Stimulated activated CD4-positive, alpha-beta T cell treated with anti-CD3 and anti-CD28 coated beads, Interleukin-4, amount 100 ng/mL, for 48 hours (primary cell): ENCODE results near the gene C21orf91.
"Not testable (repeated sequence)": the region's sequence is repeated elsewhere in the genome, so short reads cannot be mapped to it uniquely, and the experiment has no call there.

Source experiments
- DNase-seq, 2 donors: peaks; one replicate each; pipeline ENCODE4 v3.0.0-alpha.2; 2020; ENCODE audit warnings: low read depth in 2 of 2

C21orf91 gene

GRCh38 chr21:17779496-17779895 lies 39.7 kb downstream of the C21orf91 start:
- DNase-seq = no peak

DNA sequence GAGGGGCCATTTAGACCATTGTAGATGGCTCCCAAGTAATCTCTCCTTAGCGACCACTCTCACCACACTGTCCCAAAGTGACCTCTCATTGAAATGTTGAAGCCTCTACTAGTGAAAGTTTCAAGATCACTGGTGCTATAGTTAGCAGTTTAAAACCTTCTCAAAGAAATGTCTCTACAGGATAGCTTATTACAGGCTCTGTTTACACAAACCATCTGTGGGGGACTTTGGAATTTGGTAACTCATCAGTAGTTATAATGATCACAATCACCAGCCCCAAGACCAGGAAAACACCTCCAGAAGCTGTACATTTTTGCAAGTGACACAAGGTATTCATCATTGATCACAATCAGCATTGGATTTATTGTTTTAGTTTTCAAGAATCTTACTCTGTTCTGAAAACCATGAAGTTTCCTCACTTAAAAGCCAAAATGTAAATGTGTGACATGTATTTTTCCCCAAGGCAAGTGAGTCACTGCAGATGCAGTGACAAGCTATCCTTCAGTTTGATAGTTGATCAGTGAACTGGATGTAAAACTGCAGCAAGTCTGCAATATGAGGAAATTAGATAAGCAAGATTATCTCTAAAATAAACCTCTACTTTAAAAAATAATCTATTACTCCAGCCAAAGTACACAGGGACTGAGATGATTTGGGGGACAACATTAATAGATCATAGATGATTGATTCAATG lies 41.9 kb downstream of the C21orf91 start:
- no peak for DNase-seq

DNA sequence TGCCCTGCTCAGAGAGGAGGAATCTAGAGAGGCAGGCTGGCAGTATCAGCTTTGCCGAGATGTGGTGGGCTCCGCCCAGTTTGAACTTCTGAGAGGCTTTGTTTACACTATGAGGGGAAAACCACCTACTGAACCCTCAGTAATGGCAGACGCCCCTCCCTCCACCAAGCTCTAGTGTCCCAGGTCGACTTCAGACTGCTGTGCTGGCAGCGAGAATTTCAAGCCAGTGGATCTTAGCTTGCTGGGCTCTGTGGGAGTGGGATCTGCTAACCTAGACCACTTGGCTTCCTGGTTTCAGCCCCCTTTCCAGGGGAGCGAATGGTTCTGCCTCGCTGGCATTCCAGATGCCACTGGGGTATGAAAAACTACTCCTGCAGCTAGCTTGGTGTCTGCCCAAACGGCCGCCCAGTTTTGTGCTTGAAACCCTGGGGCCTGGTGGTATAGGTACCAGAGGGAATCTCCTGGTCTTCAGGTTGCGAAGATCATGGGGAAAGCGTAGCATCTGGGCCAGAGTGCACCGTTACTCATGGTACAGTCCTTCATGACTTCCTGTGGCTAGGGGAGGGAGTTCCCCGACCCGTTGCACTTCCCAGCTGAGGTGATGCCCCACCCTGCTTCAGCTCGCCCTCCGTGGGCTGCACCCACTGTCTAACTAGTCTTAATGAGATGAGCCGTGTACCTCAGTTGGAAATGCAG lies 43.6 kb downstream of the C21orf91 start:
- peak in 1 of 2 donors; percentile 32 for DNase-seq

- not testable (repeated sequence) for DNase-seq
These were observed 44.1 kb downstream of the C21orf91 start for GRCh38 chr21:17775021-17775420.

DNA sequence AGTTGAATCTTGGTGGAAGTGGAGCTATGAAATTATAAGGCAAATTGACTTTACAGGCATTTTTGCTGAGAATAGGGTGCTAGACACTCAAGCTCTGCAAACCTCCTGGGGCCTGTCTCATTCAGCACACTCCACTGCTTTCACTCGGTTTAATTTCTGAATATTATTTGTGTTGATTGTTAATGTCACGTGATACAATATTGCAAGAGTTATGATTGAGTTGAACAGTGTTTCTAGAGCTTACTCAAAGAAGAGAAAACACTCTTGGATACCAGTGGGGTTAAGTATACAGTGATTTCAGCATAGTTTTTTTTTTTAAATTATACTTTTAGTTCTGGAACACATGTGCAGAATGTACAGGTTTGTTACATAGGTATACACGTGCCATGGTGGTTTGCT lies 49.7 kb downstream of the C21orf91 start:
- DNase-seq = no peak

DNA sequence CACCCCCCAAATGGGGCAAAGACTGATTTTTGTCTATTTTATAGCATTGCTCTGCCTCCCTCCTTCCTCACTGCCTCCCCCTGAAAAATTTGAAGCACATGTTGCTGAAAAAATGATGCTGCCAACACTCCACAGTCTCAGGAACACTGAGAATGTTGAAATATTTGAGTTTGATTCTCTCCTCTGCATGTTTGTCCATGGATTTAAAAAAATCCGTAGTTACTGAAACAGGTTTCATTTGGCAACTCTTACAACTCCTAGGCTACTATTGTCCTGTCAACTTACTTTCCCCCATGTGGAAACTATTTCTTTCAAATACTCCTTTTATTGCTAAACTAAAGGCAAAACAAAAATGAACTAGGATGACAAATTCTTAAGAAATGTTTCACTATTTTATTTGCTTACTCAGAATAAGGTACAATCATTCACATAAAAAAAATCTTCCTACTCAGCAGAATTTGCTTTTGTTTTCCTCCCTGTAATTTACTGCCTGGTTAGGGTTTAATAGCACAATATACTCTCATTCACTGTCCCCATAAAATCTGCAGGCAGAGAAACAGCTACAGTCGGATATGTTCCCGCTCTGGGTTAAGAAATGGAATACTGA lies 50.2 kb downstream of the C21orf91 start:
- no peak for DNase-seq

DNA sequence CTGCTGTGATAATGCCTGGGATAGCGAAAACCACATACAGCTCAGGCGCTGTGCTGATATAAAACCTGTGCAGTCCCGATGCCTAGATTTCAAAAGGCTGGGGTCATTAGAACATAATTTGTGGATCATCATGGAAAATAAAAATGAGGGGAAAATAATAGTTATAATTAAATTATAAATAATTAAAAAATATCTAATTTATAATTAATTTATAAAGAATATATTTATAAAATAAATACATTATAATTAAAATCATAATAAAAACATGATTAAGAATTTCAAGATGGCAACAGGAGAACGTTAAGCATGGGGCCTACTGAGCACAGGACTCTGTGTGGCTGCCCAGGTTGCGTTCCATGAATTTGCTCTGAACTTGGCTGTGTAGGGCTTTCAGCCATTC lies 53.9 kb downstream of the C21orf91 start:
- DNase-seq = no peak

- DNase-seq = no peak
These were observed 55.7 kb downstream of the C21orf91 start for GRCh38 chr21:17763288-17764037.

DNA sequence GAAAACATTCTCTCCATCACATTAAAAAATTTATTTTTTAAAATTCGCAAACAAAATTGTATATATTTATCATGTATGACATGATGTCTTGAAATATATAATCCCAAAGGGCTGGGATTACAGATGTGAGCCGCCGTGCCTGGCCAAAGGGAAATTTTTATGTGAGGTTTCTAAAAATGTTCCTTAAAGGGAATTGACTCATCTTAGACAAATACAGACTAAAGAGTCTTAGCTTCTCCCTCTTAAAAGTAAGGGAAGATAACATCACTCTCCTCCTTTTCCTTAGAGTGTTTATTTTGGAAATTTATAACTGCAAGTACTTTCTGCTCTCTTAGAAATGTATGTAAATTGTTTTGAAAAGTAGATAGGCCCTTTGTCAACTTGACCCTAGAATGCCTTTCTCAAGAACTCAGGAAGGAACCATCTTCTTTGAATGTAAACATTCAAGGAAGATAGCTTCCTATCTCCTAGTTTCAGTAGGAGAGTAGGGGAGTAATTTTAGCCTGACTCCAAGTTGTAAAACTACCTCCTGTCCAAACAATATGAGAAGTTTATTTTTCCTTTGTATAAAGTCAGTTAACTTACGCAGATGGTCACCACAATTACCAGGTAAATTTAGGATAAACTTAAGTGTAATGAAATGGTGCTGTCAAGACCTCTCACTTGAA lies 59.5 kb downstream of the C21orf91 start:
- DNase-seq = no peak

- DNase-seq = no peak
These were observed 60.5 kb downstream of the C21orf91 start for GRCh38 chr21:17758683-17759082.

DNA sequence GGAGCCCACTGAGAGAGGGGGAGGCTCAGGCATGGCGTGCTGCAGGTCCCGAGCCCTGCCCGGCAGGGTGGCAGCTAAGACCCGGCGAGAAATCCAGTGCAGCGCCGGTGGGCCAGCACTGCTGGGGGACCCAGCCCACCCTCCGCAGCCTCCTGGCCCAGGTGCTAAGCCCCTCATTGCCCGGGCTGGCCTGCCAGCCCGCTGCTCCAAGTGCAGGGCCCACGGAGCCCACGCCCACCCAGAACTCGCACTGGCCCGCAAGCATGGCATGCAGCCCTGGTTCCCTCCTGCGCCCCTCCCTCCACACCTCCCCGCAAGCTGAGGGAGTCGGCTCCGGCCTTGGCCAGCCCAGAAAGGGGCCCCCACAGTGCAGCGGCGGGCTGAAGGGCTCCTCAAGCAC lies 61.5 kb downstream of the C21orf91 start:
- DNase-seq = no peak

- no peak for DNase-seq
These were observed 65.4 kb downstream of the C21orf91 start for GRCh38 chr21:17753736-17754135.

DNA sequence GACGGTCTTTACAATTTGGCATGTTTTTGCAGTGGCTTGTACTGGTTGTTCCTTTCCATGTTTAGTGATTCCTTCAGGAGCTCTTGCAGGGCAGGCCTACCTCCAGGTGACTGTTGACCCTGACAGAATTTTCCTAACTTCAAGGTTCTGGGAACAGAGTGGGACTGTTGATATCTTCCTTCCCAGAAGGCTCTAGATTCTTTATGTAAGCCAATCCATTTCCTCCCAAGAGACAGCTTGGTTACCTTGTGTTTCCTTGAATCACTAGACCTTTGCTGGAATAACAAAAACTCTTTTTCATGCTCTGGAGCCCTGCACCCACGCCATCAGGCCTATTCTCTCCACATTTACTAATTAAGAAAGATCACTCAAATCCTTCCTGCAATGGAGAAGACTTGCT lies 67.0 kb downstream of the C21orf91 start:
- no peak for DNase-seq

DNA sequence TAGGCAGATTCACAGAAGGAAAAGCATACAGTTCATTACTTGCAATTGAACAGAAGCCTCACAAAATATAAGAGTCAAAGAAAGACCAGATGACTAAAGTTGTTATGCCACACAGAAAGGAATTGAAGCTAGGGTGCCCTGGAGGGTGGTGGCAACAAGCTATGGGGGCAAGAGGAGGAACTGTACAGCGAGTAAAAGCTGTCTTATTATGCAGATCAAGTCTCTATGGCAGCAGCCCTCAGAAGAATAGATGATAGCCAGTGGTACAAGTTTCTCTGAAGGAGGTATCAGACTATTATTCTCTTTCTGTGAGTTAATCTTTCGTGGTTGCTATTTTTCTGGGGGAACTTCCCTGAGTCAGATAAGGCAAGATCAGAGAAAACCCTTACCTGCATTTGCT lies 72.2 kb downstream of the C21orf91 start:
- DNase-seq = no peak

- no peak for DNase-seq
These were observed 74.1 kb downstream of the C21orf91 start for GRCh38 chr21:17745086-17745485.

DNA sequence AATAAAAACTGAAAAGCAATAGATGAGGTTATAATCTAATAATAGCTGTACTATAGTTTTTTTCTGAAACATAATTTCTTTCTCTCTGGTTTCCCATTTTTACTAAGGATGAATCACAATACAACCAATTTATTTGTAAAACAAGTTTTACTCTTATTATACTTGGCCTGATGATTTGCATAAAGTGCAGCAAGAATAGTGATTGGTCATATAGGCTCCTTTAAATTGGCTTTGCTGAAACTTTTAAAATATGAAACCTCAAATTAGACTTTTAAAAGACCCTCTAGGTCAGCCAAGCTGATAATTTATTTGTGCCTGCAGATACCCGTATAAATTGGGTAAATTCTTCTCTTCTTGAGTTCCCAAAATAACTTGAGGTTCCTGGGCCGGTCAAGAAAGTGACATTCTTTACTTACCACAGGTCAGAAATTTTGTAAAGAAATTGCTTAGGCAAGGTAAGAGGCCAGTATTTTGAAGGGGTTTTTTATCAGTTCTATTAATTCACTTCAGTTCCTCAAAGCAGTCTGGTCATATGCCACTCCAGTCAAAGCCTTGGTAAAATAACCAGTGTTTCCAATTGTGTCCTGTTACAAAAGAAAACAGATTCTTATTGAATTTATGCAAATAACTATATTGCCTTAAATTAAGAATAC lies 76.1 kb downstream of the C21orf91 start:
- no peak for DNase-seq

- no peak for DNase-seq
These were observed 77.0 kb downstream of the C21orf91 start for GRCh38 chr21:17742181-17742580.
